ENCODE data around the gene FGF11. TPM values are rescaled to one million over a fixed set of nuclear protein-coding genes. Genes with fewer than 3 reads are reported as not detected.

Gene FGF11
- total and polyA plus RNA-seq, 2 donors (not counting 3 experiments of a cell fraction or from before 2014, with no cell fraction given): 0.70 TPM; not detected in 1

- H3K36me3 ChIP-seq (ENCODE audit: control insufficient read depth in 2 of 2, extremely low read depth in 1 of 2, insufficient read depth in 2 of 2, low read length in 2 of 2): peaks cover 0 to 21% of the 10 kb centered on the region in 2 experiments
- H3K9me3 ChIP-seq (replicated peaks; ENCODE audit: control insufficient read depth, insufficient read depth, low read length): no peaks in the 10 kb centered on the region
- ChIA-PET CTCF (no interaction called here), POLR2A (no interaction called here)
- intact Hi-C loops (cut with micrococcal nuclease) (loop anchor here (5.0 kb wide), 1 partner anchor 33 kb away; the partner anchor contains the start of gene TMEM95), dilution Hi-C loops (cut with MboI; ENCODE audit: extremely low pct_ligation_motif_present, low sequenced_read_pairs) (no loop called here)
- H2AFZ ChIP-seq (ENCODE audit: low read depth, low read length): no peak overlapping the region
- no peaks in the 10 kb centered on the region for H3K27me3 ChIP-seq (ENCODE audit: control insufficient read depth in 2 of 2, insufficient read depth in 2 of 2, low read length in 2 of 2)
- TF ChIP-seq JUN (IDR thresholded peaks at IDR 0.05; ENCODE audit: borderline replicate concordance, insufficient read depth, insufficient read length, low read depth) (no peak), EZH2 (IDR thresholded peaks at IDR 0.05; ENCODE audit: borderline replicate concordance, low read depth, low read length, severe bottlenecking) (no peak), MYC (IDR thresholded peaks at IDR 0.05; ENCODE audit: low read depth, low read length) (no peak), FOS (IDR thresholded peaks at IDR 0.05; ENCODE audit: borderline replicate concordance, insufficient read depth, low read length) (no peak), MAX (IDR thresholded peaks at IDR 0.05; ENCODE audit: insufficient read depth, insufficient read length) (no peak), POLR2AphosphoS5 (IDR thresholded peaks at IDR 0.05; ENCODE audit: insufficient read depth, low read depth, low read length) (no peak), CTCF (IDR thresholded peaks at IDR 0.05; ENCODE audit: extremely low read depth in 1 of 2, insufficient read depth in 1 of 2, low read depth in 1 of 2, low read length in 2 of 2) (no peak), GATA2 (IDR thresholded peaks at IDR 0.05; ENCODE audit: insufficient read depth, insufficient read length, low read depth, low read length) (no peak), POLR2A (IDR thresholded peaks at IDR 0.05; ENCODE audit: low read depth, low read length) (no peak)
- H3K4me3 ChIP-seq (replicated peaks in 1 of 3; ENCODE audit: insufficient read depth in 1 of 3, low read depth in 1 of 3, low read length in 3 of 3): no peak overlapping the region
- TSS peak; percentile 46 for BruUV-seq (replicated peaks)
- DNase-seq (ENCODE audit: low read depth, low spot score) (no peak), FAIRE-seq (no peak)
- H4K20me1 ChIP-seq (replicated peaks; ENCODE audit: control insufficient read depth, extremely low read depth, insufficient read depth, low read length): no peaks in the 10 kb centered on the region
- H3K9me1 ChIP-seq (replicated peaks; ENCODE audit: control insufficient read depth, extremely low read depth, insufficient read depth, low read length): no peaks in the 10 kb centered on the region
- H3K27ac ChIP-seq (ENCODE audit: insufficient read depth, low read depth, low read length): no peak overlapping the region
- no peak overlapping the region for H3K4me2 ChIP-seq (ENCODE audit: insufficient read depth, low read length)
- no peak overlapping the region for H3K9ac ChIP-seq (replicated peaks; ENCODE audit: extremely low read depth, insufficient read depth, low read length)
- peaks cover 16% of the 10 kb centered on the region for H3K4me1 ChIP-seq (ENCODE audit: control insufficient read depth, extremely low read depth, insufficient read depth, low read length)
- no peaks in the 10 kb centered on the region for H3K79me2 ChIP-seq (ENCODE audit: control insufficient read depth, insufficient read depth, low read length)
These were observed 49.1 kb upstream of the FGF11 start for GRCh38 chr17:7389924-7390910.
